ENCODE measurements around the gene RGS14.
A peak's percentile ranks its signal among the peaks of the same experiment; 100 is the strongest.

RGS14 gene

GRCh38 chr5:177384134-177384533 lies 26.4 kb downstream of the RGS14 start, which contains the start of gene SLC34A1:
SLC34A1 (plus strand) TSS chr5:177384434; CDS start chr5:177385742, 1,308 bp downstream.
- DNase-seq = no peak

GRCh38 chr5:177385720-177386119 lies 28.0 kb downstream of the RGS14 start:
- DNase-seq = no peak

GRCh38 chr5:177386542-177386941 lies 28.8 kb downstream of the RGS14 start:
- no peak for DNase-seq

GRCh38 chr5:177387405-177387804 lies 29.7 kb downstream of the RGS14 start:
- DNase-seq = no peak

GRCh38 chr5:177388521-177389052 lies 30.9 kb downstream of the RGS14 start:
- no peak for DNase-seq

- DNase-seq = peak; percentile 76
These were observed 31.8 kb downstream of the RGS14 start for GRCh38 chr5:177389241-177390169.

GRCh38 chr5:177390363-177391300 lies 32.9 kb downstream of the RGS14 start:
- DNase-seq = peak; percentile 82

- DNase-seq = no peak
These were observed 35.0 kb downstream of the RGS14 start for GRCh38 chr5:177392765-177393164.

- no peak for DNase-seq
These were observed 35.6 kb downstream of the RGS14 start for GRCh38 chr5:177393206-177393765.

- DNase-seq = no peak
These were observed 36.3 kb downstream of the RGS14 start for GRCh38 chr5:177393990-177394389.

- no peak for DNase-seq
These were observed 38.4 kb downstream of the RGS14 start for GRCh38 chr5:177396078-177396477.

- DNase-seq = no peak
These were observed 39.1 kb downstream of the RGS14 start for GRCh38 chr5:177396807-177397206.

GRCh38 chr5:177397875-177398390 lies 40.2 kb downstream of the RGS14 start:
- DNase-seq = no peak

GRCh38 chr5:177399997-177400868 lies 42.5 kb downstream of the RGS14 start, which contains the start of gene PFN3:
PFN3 (minus strand) TSS chr5:177400661; CDS start chr5:177400576, 85 bp downstream.
- DNase-seq = peak; percentile 49

- peak; percentile 44 for DNase-seq
These were observed 44.7 kb downstream of the RGS14 start for GRCh38 chr5:177402271-177403043.

GRCh38 chr5:177403102-177403791 lies 45.5 kb downstream of the RGS14 start:
- DNase-seq = no peak

- peak; percentile 67 for DNase-seq
These were observed 46.3 kb downstream of the RGS14 start for GRCh38 chr5:177403792-177404640.

- no peak for DNase-seq
These were observed 47.0 kb downstream of the RGS14 start for GRCh38 chr5:177404641-177405179.

GRCh38 chr5:177405312-177405711 lies 47.6 kb downstream of the RGS14 start:
- no peak for DNase-seq
